ENCODE data around the gene MRPL46.
"Not testable (repeated sequence)": the region's sequence is repeated elsewhere in the genome, so short reads cannot be mapped to it uniquely, and the experiment has no call there.

Gene MRPL46

GRCh38 chr15:88470625-88471372 is 3.6 kb upstream of the MRPL46 start:
- Histone ChIP-seq H3K27me3 (ENCODE audit: insufficient read depth, low read length, poor library complexity) (no peaks in the 10 kb centered on the region), H3K79me2 (ENCODE audit: control insufficient read depth, insufficient read depth, low read length) (peaks cover 21% of the 10 kb centered on the region), H3K23ac (ENCODE audit: low read length) (no peak overlapping the region), H3K18ac (ENCODE audit: low read length) (no peak overlapping the region), H2BK15ac (replicated peaks; ENCODE audit: low read depth) (no peak overlapping the region), H2BK5ac (ENCODE audit: low read length) (no peak overlapping the region), H3K4me1 (ENCODE audit: control insufficient read depth, low read depth, low read length) (peaks cover 1% of the 10 kb centered on the region), H2AK5ac (ENCODE audit: low read length) (no peak overlapping the region), H3K4ac (ENCODE audit: low read depth, low read length) (no peak overlapping the region), H3K36me3 (ENCODE audit: control insufficient read depth, insufficient read depth, low read length) (peaks cover 2% of the 10 kb centered on the region), H2BK120ac (ENCODE audit: low read depth, low read length) (no peak overlapping the region), H3K4me2 (ENCODE audit: low read length) (no peak overlapping the region), H3K4me3 (ENCODE audit: low read length) (no peak overlapping the region), H3K27ac (ENCODE audit: low read depth, low read length) (no peak overlapping the region), H3K79me1 (ENCODE audit: low read length) (peaks cover 18% of the 10 kb centered on the region), H4K5ac (ENCODE audit: low read length) (no peak overlapping the region), H3K9ac (ENCODE audit: low read length) (no peak overlapping the region), H4K8ac (ENCODE audit: low read depth, low read length) (no peak overlapping the region), H3K56ac (ENCODE audit: low read length) (peak overlapping the region; percentile 49)
- no peak for DNase-seq
- no CpG with 5 or more reads among the region's 6 CpGs for WGBS (ENCODE audit: extremely low coverage, insufficient coverage, low lambda C conversion rate)

GRCh38 chr15:88469321-88469720 is 2.1 kb upstream of the MRPL46 start:
- no peak overlapping the region for H2BK5ac ChIP-seq (ENCODE audit: low read length)
- H3K79me1 ChIP-seq (ENCODE audit: low read length), result peaks cover 19% of the 10 kb centered on the region
- H3K23ac ChIP-seq (ENCODE audit: low read length), result no peak overlapping the region
- no peak overlapping the region for H3K4ac ChIP-seq (ENCODE audit: low read depth, low read length)
- H3K56ac ChIP-seq (ENCODE audit: low read length), result no peak overlapping the region
- H3K4me2 ChIP-seq (ENCODE audit: low read length), result no peak overlapping the region
- H3K9ac ChIP-seq (ENCODE audit: low read length), result no peak overlapping the region
- H3K4me1 ChIP-seq (ENCODE audit: control insufficient read depth, low read depth, low read length), result peaks cover 1% of the 10 kb centered on the region
- no peak overlapping the region for H2BK120ac ChIP-seq (ENCODE audit: low read depth, low read length)
- no peak for DNase-seq
- no CpG with 5 or more reads among the region's 2 CpGs for WGBS (ENCODE audit: extremely low coverage, insufficient coverage, low lambda C conversion rate)
- H2BK15ac ChIP-seq (replicated peaks; ENCODE audit: low read depth), result no peak overlapping the region
- H4K5ac ChIP-seq (ENCODE audit: low read length), result no peak overlapping the region
- peaks cover 2% of the 10 kb centered on the region for H3K36me3 ChIP-seq (ENCODE audit: control insufficient read depth, insufficient read depth, low read length)
- H3K4me3 ChIP-seq (ENCODE audit: low read length), result no peak overlapping the region
- H3K79me2 ChIP-seq (ENCODE audit: control insufficient read depth, insufficient read depth, low read length), result peaks cover 22% of the 10 kb centered on the region
- no peak overlapping the region for H4K8ac ChIP-seq (ENCODE audit: low read depth, low read length)
- H3K18ac ChIP-seq (ENCODE audit: low read length), result no peak overlapping the region
- H2AK5ac ChIP-seq (ENCODE audit: low read length), result no peak overlapping the region
- H3K27me3 ChIP-seq (ENCODE audit: insufficient read depth, low read length, poor library complexity), result no peaks in the 10 kb centered on the region
- no peak overlapping the region for H3K27ac ChIP-seq (ENCODE audit: low read depth, low read length)

GRCh38 chr15:88468721-88469120 is 1.5 kb upstream of the MRPL46 start:
- H2BK5ac ChIP-seq (ENCODE audit: low read length); H4K8ac ChIP-seq (ENCODE audit: low read depth, low read length); H3K27ac ChIP-seq (ENCODE audit: low read depth, low read length); H3K4me2 ChIP-seq (ENCODE audit: low read length); H4K5ac ChIP-seq (ENCODE audit: low read length); H3K27me3 ChIP-seq (ENCODE audit: insufficient read depth, low read length, poor library complexity); DNase-seq; H3K4me1 ChIP-seq (ENCODE audit: control insufficient read depth, low read depth, low read length); H3K18ac ChIP-seq (ENCODE audit: low read length); H3K4me3 ChIP-seq (ENCODE audit: low read length); H2BK120ac ChIP-seq (ENCODE audit: low read depth, low read length); H2AK5ac ChIP-seq (ENCODE audit: low read length); H3K4ac ChIP-seq (ENCODE audit: low read depth, low read length); H3K36me3 ChIP-seq (ENCODE audit: control insufficient read depth, insufficient read depth, low read length); H3K9ac ChIP-seq (ENCODE audit: low read length); H2BK15ac ChIP-seq (replicated peaks; ENCODE audit: low read depth): not testable (repeated sequence)
- no CpG with 5 or more reads among the region's 10 CpGs for WGBS (ENCODE audit: extremely low coverage, insufficient coverage, low lambda C conversion rate)
- Histone ChIP-seq H3K23ac (ENCODE audit: low read length) (peak overlapping the region; percentile 3), H3K79me2 (ENCODE audit: control insufficient read depth, insufficient read depth, low read length) (peaks cover 22% of the 10 kb centered on the region), H3K56ac (ENCODE audit: low read length) (peak overlapping the region; percentile 98), H3K79me1 (ENCODE audit: low read length) (peaks cover 19% of the 10 kb centered on the region)

- no peak overlapping the region for H3K27ac ChIP-seq (ENCODE audit: low read depth, low read length)
- H4K5ac ChIP-seq (ENCODE audit: low read length), result no peak overlapping the region
- no peak overlapping the region for H4K8ac ChIP-seq (ENCODE audit: low read depth, low read length)
- H3K4me2 ChIP-seq (ENCODE audit: low read length), result peak overlapping the region; percentile 64
- H2BK120ac ChIP-seq (ENCODE audit: low read depth, low read length), result no peak overlapping the region
- peak overlapping the region; percentile 98 for H3K56ac ChIP-seq (ENCODE audit: low read length)
- no peak overlapping the region for H2AK5ac ChIP-seq (ENCODE audit: low read length)
- DNase-seq, result peak; percentile 56
- no peak overlapping the region for H2BK5ac ChIP-seq (ENCODE audit: low read length)
- peak overlapping the region; percentile 96 for H3K9ac ChIP-seq (ENCODE audit: low read length)
- H2BK15ac ChIP-seq (replicated peaks; ENCODE audit: low read depth), result no peak overlapping the region
- H3K36me3 ChIP-seq (ENCODE audit: control insufficient read depth, insufficient read depth, low read length), result peaks cover 5% of the 10 kb centered on the region
- peaks cover 19% of the 10 kb centered on the region for H3K79me1 ChIP-seq (ENCODE audit: low read length)
- peaks cover 22% of the 10 kb centered on the region for H3K79me2 ChIP-seq (ENCODE audit: control insufficient read depth, insufficient read depth, low read length)
- H3K4me3 ChIP-seq (ENCODE audit: low read length), result peak overlapping the region; percentile 86
- H3K4me1 ChIP-seq (ENCODE audit: control insufficient read depth, low read depth, low read length), result peaks cover 1% of the 10 kb centered on the region
- H3K18ac ChIP-seq (ENCODE audit: low read length), result peak overlapping the region; percentile 35
- peak overlapping the region; percentile 90 for H3K4ac ChIP-seq (ENCODE audit: low read depth, low read length)
- H3K27me3 ChIP-seq (ENCODE audit: insufficient read depth, low read length, poor library complexity), result no peaks in the 10 kb centered on the region
- WGBS (ENCODE audit: extremely low coverage, insufficient coverage, low lambda C conversion rate), result no CpG with 5 or more reads among the region's 17 CpGs
- H3K23ac ChIP-seq (ENCODE audit: low read length), result peak overlapping the region; percentile 80
Observed at GRCh38 chr15:88467935-88468528, 844 bp upstream of the MRPL46 start.

GRCh38 chr15:88465633-88466224 is 1.5 kb downstream of the MRPL46 start:
- Histone ChIP-seq H3K36me3 (ENCODE audit: control insufficient read depth, insufficient read depth, low read length) (peaks cover 5% of the 10 kb centered on the region), H3K56ac (ENCODE audit: low read length) (no peak overlapping the region), H4K8ac (ENCODE audit: low read depth, low read length) (no peak overlapping the region), H3K79me2 (ENCODE audit: control insufficient read depth, insufficient read depth, low read length) (peaks cover 20% of the 10 kb centered on the region), H3K4me1 (ENCODE audit: control insufficient read depth, low read depth, low read length) (peaks cover 1% of the 10 kb centered on the region), H4K5ac (ENCODE audit: low read length) (no peak overlapping the region), H3K9ac (ENCODE audit: low read length) (no peak overlapping the region), H2BK15ac (replicated peaks; ENCODE audit: low read depth) (no peak overlapping the region), H3K4me3 (ENCODE audit: low read length) (no peak overlapping the region), H2BK5ac (ENCODE audit: low read length) (no peak overlapping the region), H3K27ac (ENCODE audit: low read depth, low read length) (no peak overlapping the region), H3K79me1 (ENCODE audit: low read length) (peaks cover 14% of the 10 kb centered on the region), H3K4me2 (ENCODE audit: low read length) (no peak overlapping the region), H2AK5ac (ENCODE audit: low read length) (no peak overlapping the region), H3K27me3 (ENCODE audit: insufficient read depth, low read length, poor library complexity) (no peaks in the 10 kb centered on the region), H2BK120ac (ENCODE audit: low read depth, low read length) (no peak overlapping the region), H3K18ac (ENCODE audit: low read length) (no peak overlapping the region), H3K23ac (ENCODE audit: low read length) (no peak overlapping the region), H3K4ac (ENCODE audit: low read depth, low read length) (no peak overlapping the region)
- DNase-seq, result peak; percentile 36
- WGBS (ENCODE audit: extremely low coverage, insufficient coverage, low lambda C conversion rate), result no CpG with 5 or more reads among the region's 4 CpGs

Measured in mesendoderm (in vitro differentiated cells).